ENCODE data around the gene C1QTNF1. TPM values are rescaled to one million over a fixed set of nuclear protein-coding genes. Genes with fewer than 3 reads are reported as not detected.

The C1QTNF1 gene
- total RNA-seq, 1 donor: 42.1 TPM

DNA sequence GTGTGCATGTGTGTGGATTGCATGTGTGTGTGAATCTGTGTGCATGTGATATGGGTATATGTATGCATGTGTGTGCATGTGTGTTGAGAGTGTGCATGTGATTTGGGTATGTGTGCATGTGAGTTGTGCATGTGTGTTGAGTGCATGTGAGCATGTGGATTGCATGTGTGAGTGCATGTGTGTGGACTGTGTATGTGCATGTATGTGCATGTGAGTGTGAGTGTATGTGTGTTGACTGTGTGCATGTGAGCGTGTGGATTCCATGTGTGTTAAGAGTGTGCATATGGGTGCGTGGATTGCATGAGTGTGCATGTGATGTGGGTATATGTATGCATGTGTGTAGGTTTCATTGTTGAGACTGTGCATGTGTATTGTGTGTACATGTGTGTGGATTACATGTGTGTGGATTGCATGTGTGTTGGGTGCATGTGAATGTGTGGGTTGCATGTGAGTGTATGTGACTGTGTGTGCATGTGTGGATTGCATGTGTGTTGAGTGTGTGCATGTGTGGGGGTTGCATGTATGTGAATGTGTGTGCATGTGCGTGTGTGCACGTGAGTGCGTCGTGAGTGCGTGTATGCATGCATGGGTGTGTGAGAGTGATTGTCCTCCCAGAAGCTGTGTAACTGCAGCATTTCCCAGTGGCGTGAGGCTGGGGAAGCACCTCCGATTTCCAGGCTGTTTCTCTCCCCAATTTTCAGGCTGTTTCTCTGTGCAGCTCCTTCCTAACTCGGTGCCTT lies 19.4 kb downstream of the C1QTNF1 start:
- H3K4me3 ChIP-seq (ENCODE audit: low read depth, low read length): no peak overlapping the region
- DNase-seq (ENCODE audit: low read depth): no peak
- TF ChIP-seq, protein P1, sequence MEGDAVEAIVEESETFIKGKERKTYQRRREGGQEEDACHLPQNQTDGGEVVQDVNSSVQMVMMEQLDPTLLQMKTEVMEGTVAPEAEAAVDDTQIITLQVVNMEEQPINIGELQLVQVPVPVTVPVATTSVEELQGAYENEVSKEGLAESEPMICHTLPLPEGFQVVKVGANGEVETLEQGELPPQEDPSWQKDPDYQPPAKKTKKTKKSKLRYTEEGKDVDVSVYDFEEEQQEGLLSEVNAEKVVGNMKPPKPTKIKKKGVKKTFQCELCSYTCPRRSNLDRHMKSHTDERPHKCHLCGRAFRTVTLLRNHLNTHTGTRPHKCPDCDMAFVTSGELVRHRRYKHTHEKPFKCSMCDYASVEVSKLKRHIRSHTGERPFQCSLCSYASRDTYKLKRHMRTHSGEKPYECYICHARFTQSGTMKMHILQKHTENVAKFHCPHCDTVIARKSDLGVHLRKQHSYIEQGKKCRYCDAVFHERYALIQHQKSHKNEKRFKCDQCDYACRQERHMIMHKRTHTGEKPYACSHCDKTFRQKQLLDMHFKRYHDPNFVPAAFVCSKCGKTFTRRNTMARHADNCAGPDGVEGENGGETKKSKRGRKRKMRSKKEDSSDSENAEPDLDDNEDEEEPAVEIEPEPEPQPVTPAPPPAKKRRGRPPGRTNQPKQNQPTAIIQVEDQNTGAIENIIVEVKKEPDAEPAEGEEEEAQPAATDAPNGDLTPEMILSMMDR (IDR thresholded peaks at IDR 0.05; ENCODE audit: insufficient read depth, low read length): no peak

DNA sequence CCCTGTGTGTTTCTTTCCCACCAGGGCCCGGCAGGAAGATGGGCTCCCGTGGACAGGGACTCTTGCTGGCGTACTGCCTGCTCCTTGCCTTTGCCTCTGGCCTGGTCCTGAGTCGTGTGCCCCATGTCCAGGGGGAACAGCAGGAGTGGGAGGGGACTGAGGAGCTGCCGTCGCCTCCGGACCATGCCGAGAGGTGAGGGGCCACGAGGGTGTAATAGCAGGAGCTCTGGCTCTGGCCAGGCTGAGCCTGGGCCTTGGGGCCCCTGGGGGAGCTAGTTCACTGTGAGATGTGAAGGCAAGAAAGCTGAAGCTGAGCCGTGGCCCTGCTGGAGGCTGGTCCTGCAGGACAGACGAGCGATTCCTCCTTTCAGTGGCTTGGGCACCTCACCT lies 20.0 kb downstream of the C1QTNF1 start:
- TF ChIP-seq, protein P1 (IDR thresholded peaks at IDR 0.05; ENCODE audit: insufficient read depth, low read length): no peak
- no peak overlapping the region for H3K4me3 ChIP-seq (ENCODE audit: low read depth, low read length)
- DNase-seq (ENCODE audit: low read depth): no peak

DNA sequence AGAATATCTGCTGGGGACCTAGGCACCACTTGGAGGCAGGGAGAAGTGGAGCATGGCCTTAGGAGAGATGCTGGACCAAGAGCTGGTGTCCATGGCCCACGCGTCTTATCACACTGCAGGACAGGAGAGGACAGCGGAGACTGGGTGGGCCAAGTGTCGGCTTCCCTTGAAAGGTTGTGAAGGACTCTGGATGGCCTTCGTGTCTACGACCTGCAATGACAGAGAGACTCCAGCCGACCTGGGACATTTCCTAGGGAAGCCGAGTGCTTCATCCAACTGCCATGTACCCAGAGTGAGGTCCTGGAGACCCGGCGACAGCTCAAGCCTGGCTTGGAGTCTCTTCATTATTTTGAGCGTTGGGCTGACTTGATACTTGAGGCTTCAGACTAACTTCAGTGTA lies 20.5 kb downstream of the C1QTNF1 start:
- no peak overlapping the region for H3K4me3 ChIP-seq (ENCODE audit: low read depth, low read length)
- TF ChIP-seq, protein P1 (IDR thresholded peaks at IDR 0.05; ENCODE audit: insufficient read depth, low read length): no peak
- no peak for DNase-seq (ENCODE audit: low read depth)

DNA sequence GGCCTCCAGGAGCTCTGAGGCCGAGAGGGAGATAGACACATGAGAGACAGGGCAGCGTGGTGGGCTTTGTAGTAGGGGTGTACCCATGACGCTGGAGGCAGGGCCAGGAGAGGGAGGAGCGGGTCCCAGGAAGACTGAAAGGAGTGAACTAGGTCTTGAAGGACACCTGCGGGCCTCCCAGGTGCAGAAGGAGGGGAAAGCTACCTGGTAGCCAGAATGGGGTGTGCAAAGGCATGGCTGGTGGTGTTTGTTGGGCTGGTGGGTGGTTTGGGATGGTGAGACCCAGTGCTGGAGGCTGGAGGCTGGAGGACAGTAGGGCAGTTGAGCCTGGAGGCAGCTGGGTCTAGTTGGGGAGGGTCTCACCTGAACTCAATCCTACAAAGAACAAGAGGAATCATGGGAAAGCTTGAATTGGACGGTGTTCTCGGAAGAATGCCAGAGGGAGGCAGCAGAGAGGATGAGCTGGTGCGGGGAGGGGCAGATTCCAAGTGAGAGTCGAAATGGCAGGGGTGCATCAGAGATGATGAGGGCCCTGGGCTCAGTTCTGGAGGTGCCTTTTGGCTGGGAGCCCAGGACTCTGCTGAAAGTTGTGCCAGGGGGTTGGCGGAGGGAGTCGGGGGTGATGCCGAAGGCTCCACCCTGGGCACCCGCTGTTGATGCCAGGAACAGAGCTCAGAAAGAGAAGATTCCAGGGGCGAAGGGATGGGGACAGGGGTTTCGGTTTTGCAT lies 21.2 kb downstream of the C1QTNF1 start:
- TF ChIP-seq, protein P1 (IDR thresholded peaks at IDR 0.05; ENCODE audit: insufficient read depth, low read length): no peak
- H3K4me3 ChIP-seq (ENCODE audit: low read depth, low read length): no peak overlapping the region
- DNase-seq (ENCODE audit: low read depth): no peak

DNA sequence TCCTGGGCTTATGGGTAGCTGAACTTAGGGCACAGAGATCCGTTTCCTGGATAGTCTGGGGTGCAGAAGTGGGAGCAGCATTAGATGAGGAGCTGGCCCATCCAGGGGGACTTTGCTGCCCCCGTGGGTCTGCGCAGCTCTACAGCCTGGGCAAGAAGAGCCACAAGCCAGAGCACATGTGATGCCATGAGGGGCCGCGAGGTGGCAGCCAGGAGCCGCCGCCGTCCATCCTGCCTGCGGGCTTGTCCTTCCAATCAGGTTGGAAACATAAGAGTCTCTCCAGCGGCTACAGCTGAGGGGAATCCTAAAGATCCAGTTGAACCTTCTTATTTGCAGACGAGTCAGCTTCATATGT lies 21.9 kb downstream of the C1QTNF1 start:
- TF ChIP-seq, protein P1 (IDR thresholded peaks at IDR 0.05; ENCODE audit: insufficient read depth, low read length): peak; percentile 96

DNA sequence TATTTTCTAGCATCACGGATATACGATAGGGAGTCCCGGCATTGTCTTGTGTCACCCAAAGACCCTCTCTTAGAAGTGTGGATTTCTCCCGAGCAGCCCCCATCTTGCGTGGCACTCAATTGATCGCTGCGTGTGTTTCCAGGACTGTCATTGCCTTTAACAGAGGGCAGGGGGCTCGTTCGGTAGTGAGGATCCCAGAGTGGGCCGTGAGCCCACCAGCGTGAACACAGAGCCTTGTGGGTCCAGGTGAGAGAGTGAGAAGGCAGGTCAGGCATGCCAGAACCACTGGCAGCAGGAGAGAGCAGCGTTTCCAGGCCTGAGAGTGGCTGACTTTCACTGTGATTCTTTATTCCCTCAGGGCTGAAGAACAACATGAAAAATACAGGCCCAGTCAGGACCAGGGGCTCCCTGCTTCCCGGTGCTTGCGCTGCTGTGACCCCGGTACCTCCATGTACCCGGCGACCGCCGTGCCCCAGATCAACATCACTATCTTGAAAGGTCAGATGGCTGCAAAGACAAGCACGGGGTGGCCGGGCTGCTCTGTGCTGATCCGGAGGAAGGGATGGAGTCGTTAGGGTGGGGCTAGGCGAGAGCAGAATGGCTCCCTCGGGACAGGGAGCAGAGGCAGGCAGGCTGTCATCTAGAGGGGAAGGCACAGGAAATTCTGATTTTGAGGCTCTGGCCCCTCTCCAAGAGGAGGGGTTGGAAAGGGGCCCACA lies 22.4 kb downstream of the C1QTNF1 start:
- no peak overlapping the region for H3K4me3 ChIP-seq (ENCODE audit: low read depth, low read length)
- no peak for DNase-seq (ENCODE audit: low read depth)
- TF ChIP-seq, protein P1 (IDR thresholded peaks at IDR 0.05; ENCODE audit: insufficient read depth, low read length): no peak

More for the DNA sequence above, 21.9 kb downstream of the C1QTNF1 start:
- no peak overlapping the region for H3K4me3 ChIP-seq (ENCODE audit: low read depth, low read length)
- DNase-seq (ENCODE audit: low read depth): peak; percentile 76

All from fibroblast of the aortic adventitia (primary cell).